AG10803 (cell line): ENCODE data around the gene MAVS.

Source experiments
- DNase-seq: peaks from one replicate; pipeline ENCODE4 v3.0.0; 2010; ENCODE audit warnings: low read depth
- H3K4me3 ChIP-seq: 2 replicates; pipeline ENCODE4 v1.5.1; 2011; ENCODE audit warnings: mild to moderate bottlenecking, low read length, control low read depth
- CTCF ChIP-seq: conservative IDR thresholded peaks from 2 replicates; pipeline ENCODE4 v1.5.1; 2011; ENCODE audit warnings: mild to moderate bottlenecking, low read length, control low read depth, inconsistent platforms

The MAVS gene

GRCh38 chr20:3924304-3925112 lies 77.9 kb downstream of the MAVS start:
- no peak for DNase-seq
- TF ChIP-seq CTCF, result no peak
- no peak overlapping the region for H3K4me3 ChIP-seq

GRCh38 chr20:3925113-3925695 lies 78.6 kb downstream of the MAVS start:
- no peak overlapping the region for H3K4me3 ChIP-seq
- DNase-seq, result no peak
- no peak for TF ChIP-seq CTCF
